H1 (cell line): Measurements from ENCODE around the gene LTBP3.

Experiments
- ATF2 ChIP-seq: IDR thresholded peaks from 2 replicates; pipeline ENCODE4 v1.6.1; 2012; ENCODE audit warnings: low read length, inconsistent platforms
- CTBP2 ChIP-seq: IDR thresholded peaks from 2 replicates; pipeline ENCODE4 v1.7.0; 2011; ENCODE audit warnings: borderline replicate concordance, mild to moderate bottlenecking, moderate library complexity, mixed read lengths, low read length; ENCODE audit not compliant: insufficient read depth, insufficient read length
- CTCF ChIP-seq, 3 experiments: IDR thresholded peaks; 1 replicate in 2 of 3; 2 replicates in 1 of 3; pipeline versions ENCODE4 v1.5.1 to v1.6.1; 2011; ENCODE audit warnings: low read length in 3 of 3, mild to moderate bottlenecking in 3 of 3, inconsistent platforms in 2 of 3, low read depth in 1 of 3, moderate library complexity in 1 of 3; ENCODE audit not compliant: insufficient read depth in 1 of 3; ENCODE audit errors: control extremely low read depth in 1 of 3
- EP300 ChIP-seq, 2 experiments: IDR thresholded peaks; 1 replicate in 1 of 2; 2 replicates in 1 of 2; pipeline ENCODE4 v1.6.1; 2011 to 2012; ENCODE audit warnings: low read depth in 2 of 2, low read length in 2 of 2, mild to moderate bottlenecking in 2 of 2, borderline replicate concordance in 1 of 2, inconsistent platforms in 1 of 2, moderate library complexity in 1 of 2
- EZH2 ChIP-seq: fragments of 200-600 bp; sonication (generic); IDR thresholded peaks from 2 replicates; pipeline ENCODE4 v1.7.1; 2012; ENCODE audit warnings: low read depth, mild to moderate bottlenecking, moderate library complexity, low read length, inconsistent platforms; ENCODE audit not compliant: severe bottlenecking
- KDM5A ChIP-seq: fragments of 200-600 bp; IDR thresholded peaks from 2 replicates; pipeline ENCODE4 v1.7.1; 2012; ENCODE audit warnings: mild to moderate bottlenecking, low read length, inconsistent platforms, mixed read lengths
- POLR2A ChIP-seq, 2 experiments: IDR thresholded peaks; 1 replicate in 1 of 2; 2 replicates in 1 of 2; pipeline ENCODE4 v1.6.1; 2011; ENCODE audit warnings: low read depth in 2 of 2, low read length in 2 of 2, mild to moderate bottlenecking in 2 of 2; ENCODE audit errors: control extremely low read depth in 1 of 2
- POLR2AphosphoS5 ChIP-seq: IDR thresholded peaks from 2 replicates; pipeline ENCODE4 v1.6.1; 2011; ENCODE audit warnings: low read depth, low read length
- RFX5 ChIP-seq: IDR thresholded peaks from 2 replicates; pipeline ENCODE4 v1.6.1; 2011; ENCODE audit warnings: low read depth, low read length, improper control_type of control experiment, borderline replicate concordance
- RNF2 ChIP-seq: fragments of 200-900, 300-1000 bp; sonication (generic); IDR thresholded peaks from 2 replicates; pipeline ENCODE4 v1.7.1; 2016; ENCODE audit warnings: borderline replicate concordance, low read depth, mild to moderate bottlenecking, antibody characterized with exemption, low read length; ENCODE audit not compliant: poor library complexity, severe bottlenecking; ENCODE audit errors: missing control alignments
- RXRA ChIP-seq: IDR thresholded peaks from 2 replicates; pipeline ENCODE4 v1.6.1; 2011; ENCODE audit warnings: low read depth, mild to moderate bottlenecking, low read length, moderate library complexity; ENCODE audit not compliant: insufficient read depth
- SRF ChIP-seq: IDR thresholded peaks from 2 replicates; pipeline ENCODE4 v1.6.1; 2011; ENCODE audit warnings: mild to moderate bottlenecking, low read depth, low read length, moderate library complexity
- YY1 ChIP-seq: IDR thresholded peaks from 2 replicates; pipeline ENCODE4 v1.6.1; 2011; ENCODE audit warnings: low read depth, mild to moderate bottlenecking, low read length
- ZNF274 ChIP-seq: IDR thresholded peaks from 2 replicates; pipeline ENCODE4 v1.7.0; 2012; ENCODE audit warnings: low read length, borderline replicate concordance; ENCODE audit errors: extremely low read depth

- TF ChIP-seq CTCF (IDR thresholded peaks at IDR 0.05; ENCODE audit: control extremely low read depth in 1 of 3, insufficient read depth in 1 of 3, low read depth in 1 of 3, low read length in 3 of 3) (no peak), ATF2 (no peak), EP300 (IDR thresholded peaks at IDR 0.05; ENCODE audit: borderline replicate concordance in 1 of 2, low read depth in 2 of 2, low read length in 2 of 2) (no peak), POLR2A (IDR thresholded peaks at IDR 0.05; ENCODE audit: control extremely low read depth in 1 of 2, low read depth in 2 of 2, low read length in 2 of 2) (no peak), RXRA (no peak), RNF2 (no peak), EZH2 (no peak), POLR2AphosphoS5 (no peak), YY1 (no peak), SRF (no peak), RFX5 (no peak), ZNF274 (no peak), KDM5A (no peak), CTBP2 (no peak)
These were observed 66.4 kb downstream of the LTBP3 start for GRCh38 chr11:65491614-65492386.
